Measurements from ENCODE around the gene RMC1.
"Not testable (repeated sequence)": the region's sequence is repeated elsewhere in the genome, so short reads cannot be mapped to it uniquely, and the experiment has no call there.

RMC1 gene

GRCh38 chr18:23503038-23503962 lies at the start of gene RMC1:
TSS of gene RMC1 (plus strand) at chr18:23503511. CDS start at chr18:23503619, 108 bp downstream.
- DNase-seq, result peak; percentile 98

- no peak for DNase-seq
Measured at GRCh38 chr18:23453680-23454058, 49.6 kb upstream of the RMC1 start.

GRCh38 chr18:23456835-23457234 lies 46.5 kb upstream of the RMC1 start:
- DNase-seq, result no peak

- DNase-seq, result no peak
Measured at GRCh38 chr18:23458830-23459529, 44.3 kb upstream of the RMC1 start.

- DNase-seq, result no peak
Measured at GRCh38 chr18:23459530-23459921, 43.8 kb upstream of the RMC1 start.

GRCh38 chr18:23460285-23461273 lies 42.7 kb upstream of the RMC1 start:
- no peak for DNase-seq

GRCh38 chr18:23462876-23463275 lies 40.4 kb upstream of the RMC1 start:
- DNase-seq, result no peak

GRCh38 chr18:23468753-23469459 lies 34.4 kb upstream of the RMC1 start:
- DNase-seq, result no peak

- DNase-seq, result no peak
Measured at GRCh38 chr18:23470620-23471387, 32.5 kb upstream of the RMC1 start.

- DNase-seq, result no peak
Measured at GRCh38 chr18:23471486-23471885, 31.8 kb upstream of the RMC1 start.

- no peak for DNase-seq
Measured at GRCh38 chr18:23479829-23480505, 23.3 kb upstream of the RMC1 start.

- no peak for DNase-seq
Measured at GRCh38 chr18:23484561-23485182, 18.6 kb upstream of the RMC1 start.

- DNase-seq, result no peak
Measured at GRCh38 chr18:23485386-23485785, 17.9 kb upstream of the RMC1 start.

- DNase-seq, result peak; percentile 36
Measured at GRCh38 chr18:23487738-23488570, 15.4 kb upstream of the RMC1 start.

GRCh38 chr18:23489586-23489985 lies 13.7 kb upstream of the RMC1 start:
- DNase-seq, result not testable (repeated sequence)

- no peak for DNase-seq
Measured at GRCh38 chr18:23493654-23494053, 9.7 kb upstream of the RMC1 start.

- no peak for DNase-seq
Measured at GRCh38 chr18:23494992-23495391, 8.3 kb upstream of the RMC1 start.

GRCh38 chr18:23495723-23496440 lies 7.4 kb upstream of the RMC1 start:
- no peak for DNase-seq

GRCh38 chr18:23498117-23498516 lies 5.2 kb upstream of the RMC1 start:
- no peak for DNase-seq

Measured in activated CD4-positive, alpha-beta T cell treated with anti-CD3 and anti-CD28 coated beads, Interleukin-2, amount 50 U/mL, for 1 hour (primary cell).